HEK293 (cell line): Measurements from ENCODE around the gene FLT3LG.
A peak's percentile ranks its signal among the peaks of the same experiment; 100 is the strongest.

ENCODE experiments used
- KLF9 ChIP-seq: fragments of 450-650 bp; formaldehyde crosslinking; IDR thresholded peaks from 2 replicates; pipeline ENCODE4 v1.5.1; 2016; ENCODE audit warnings: missing biosample characterization, missing genetic modification characterization, low read depth
- YY1 ChIP-seq: fragments of 450-650 bp; formaldehyde crosslinking; IDR thresholded peaks from 2 replicates; pipeline ENCODE4 v1.5.1; 2018; ENCODE audit warnings: missing biosample characterization, missing genetic modification characterization
- YY2 ChIP-seq: fragments of 450-650 bp; formaldehyde crosslinking; IDR thresholded peaks from 2 replicates; pipeline ENCODE4 v1.5.1; 2016; ENCODE audit warnings: missing biosample characterization, missing genetic modification characterization
- ZEB2 ChIP-seq: fragments of 450-650 bp; formaldehyde crosslinking; IDR thresholded peaks from 2 replicates; pipeline ENCODE4 v1.5.1; 2016; ENCODE audit warnings: missing biosample characterization, missing genetic modification characterization
- ZFP41 ChIP-seq: fragments of 450-650 bp; formaldehyde crosslinking; IDR thresholded peaks from 2 replicates; pipeline ENCODE4 v1.5.1; 2016; ENCODE audit warnings: missing biosample characterization, missing genetic modification characterization, borderline replicate concordance
- ZNF114 ChIP-seq: fragments of 450-650 bp; formaldehyde crosslinking; IDR thresholded peaks from 2 replicates; pipeline ENCODE4 v1.5.0; 2017; ENCODE audit warnings: missing biosample characterization, missing genetic modification characterization
- ZNF148 ChIP-seq: fragments of 450-650 bp; formaldehyde crosslinking; IDR thresholded peaks from 2 replicates; pipeline ENCODE4 v1.5.0; 2017; ENCODE audit warnings: missing biosample characterization, missing genetic modification characterization, borderline replicate concordance
- ZNF19 ChIP-seq: fragments of 450-650 bp; formaldehyde crosslinking; IDR thresholded peaks from 2 replicates; pipeline ENCODE4; 2016; ENCODE audit warnings: missing biosample characterization, missing genetic modification characterization, low read depth
- ZNF221 ChIP-seq: fragments of 450-650 bp; formaldehyde crosslinking; IDR thresholded peaks from 2 replicates; pipeline ENCODE4 v1.5.1; 2017; ENCODE audit warnings: missing biosample characterization, missing genetic modification characterization, borderline replicate concordance
- ZNF335 ChIP-seq: fragments of 450-650 bp; formaldehyde crosslinking; conservative IDR thresholded peaks from 2 replicates; pipeline ENCODE4 v1.5.1; 2016; ENCODE audit warnings: missing biosample characterization, missing genetic modification characterization
- ZNF394 ChIP-seq: fragments of 450-650 bp; formaldehyde crosslinking; IDR thresholded peaks from 2 replicates; pipeline ENCODE4 v1.5.1; 2016; ENCODE audit warnings: missing biosample characterization, missing genetic modification characterization, mild to moderate bottlenecking, moderate library complexity, borderline replicate concordance
- ZNF416 ChIP-seq: fragments of 450-650 bp; formaldehyde crosslinking; IDR thresholded peaks from 2 replicates; pipeline ENCODE4 v1.5.1; 2016; ENCODE audit warnings: missing biosample characterization, missing genetic modification characterization
- ZNF433 ChIP-seq: fragments of 450-650 bp; formaldehyde crosslinking; IDR thresholded peaks from 2 replicates; pipeline ENCODE4 v1.5.1; 2016; ENCODE audit warnings: missing biosample characterization, missing genetic modification characterization, low read depth
- ZNF510 ChIP-seq: fragments of 450-650 bp; formaldehyde crosslinking; IDR thresholded peaks from 2 replicates; pipeline ENCODE4 v1.5.1; 2018; ENCODE audit warnings: mild to moderate bottlenecking, missing genetic modification characterization, missing biosample characterization; ENCODE audit not compliant: insufficient replicate concordance
- ZNF585B ChIP-seq: fragments of 450-650 bp; formaldehyde crosslinking; IDR thresholded peaks from 2 replicates; pipeline ENCODE4 v1.5.1; 2016; ENCODE audit warnings: missing biosample characterization, missing genetic modification characterization
- ZNF596 ChIP-seq: fragments of 450-650 bp; IDR thresholded peaks from 2 replicates; pipeline ENCODE4 v1.5.0; 2018; ENCODE audit warnings: missing biosample characterization, mild to moderate bottlenecking, missing genetic modification characterization, moderate library complexity
- ZNF629 ChIP-seq: fragments of 450-650 bp; formaldehyde crosslinking; IDR thresholded peaks from 2 replicates; pipeline ENCODE4 v1.5.1; 2017; ENCODE audit warnings: missing biosample characterization, missing genetic modification characterization
- ZNF701 ChIP-seq: fragments of 450-650 bp; formaldehyde crosslinking; IDR thresholded peaks from 2 replicates; pipeline ENCODE4 v1.5.1; 2016; ENCODE audit warnings: missing biosample characterization, missing genetic modification characterization
- ZNF830 ChIP-seq: fragments of 450-650 bp; IDR thresholded peaks from 2 replicates; pipeline ENCODE4 v1.5.0; 2018; ENCODE audit warnings: missing biosample characterization, missing genetic modification characterization, low read depth, mild to moderate bottlenecking, moderate library complexity
- TF ChIP-seq, protein P1 (sequence below): fragments of 450-650 bp; formaldehyde crosslinking; IDR thresholded peaks from 2 replicates; pipeline ENCODE4 v1.5.1; 2016; ENCODE audit warnings: missing biosample characterization, missing genetic modification characterization
- TF ChIP-seq, protein P2 (sequence below): fragments of 450-650 bp; formaldehyde crosslinking; IDR thresholded peaks from 2 replicates; pipeline ENCODE4 v1.5.1; 2016; ENCODE audit warnings: missing biosample characterization, missing genetic modification characterization
- TF ChIP-seq, protein P3 (sequence below): fragments of 450-650 bp; formaldehyde crosslinking; IDR thresholded peaks from 2 replicates; pipeline ENCODE4 v1.5.1; 2016; ENCODE audit warnings: missing biosample characterization, missing genetic modification characterization, low read depth

Gene FLT3LG

DNA sequence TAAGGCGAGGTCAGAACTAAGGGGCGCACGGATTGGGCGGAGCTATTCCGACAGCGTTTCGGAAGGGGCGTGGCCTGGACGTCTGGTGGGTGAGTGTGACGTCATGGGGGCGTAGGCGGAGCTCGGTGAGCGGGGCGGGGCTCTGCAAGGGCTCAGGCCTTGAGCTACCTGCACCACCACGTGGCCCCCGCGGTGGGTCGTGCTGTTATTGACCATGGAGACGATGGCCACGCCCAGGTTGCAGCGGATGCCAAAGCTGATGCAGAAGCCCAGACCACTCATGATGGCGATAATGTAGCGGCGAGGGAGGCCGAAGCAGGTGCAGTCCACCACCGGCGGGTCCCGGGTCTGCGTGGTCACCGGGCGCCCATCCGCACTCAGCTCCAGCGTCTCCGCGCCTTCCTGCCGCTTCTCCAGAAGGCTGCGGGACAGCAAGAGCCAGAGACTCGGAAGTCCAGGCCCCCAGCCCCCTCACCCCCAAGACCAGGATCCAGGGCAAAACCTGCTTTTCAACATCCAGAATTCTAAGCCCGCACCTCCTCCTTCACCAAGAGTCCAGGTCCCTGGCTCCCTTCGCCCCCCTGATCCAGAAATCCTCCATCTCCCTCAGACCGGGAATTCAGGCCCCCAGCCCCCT is 37.5 kb upstream of the FLT3LG start (continued):
- TF ChIP-seq, protein P1, sequence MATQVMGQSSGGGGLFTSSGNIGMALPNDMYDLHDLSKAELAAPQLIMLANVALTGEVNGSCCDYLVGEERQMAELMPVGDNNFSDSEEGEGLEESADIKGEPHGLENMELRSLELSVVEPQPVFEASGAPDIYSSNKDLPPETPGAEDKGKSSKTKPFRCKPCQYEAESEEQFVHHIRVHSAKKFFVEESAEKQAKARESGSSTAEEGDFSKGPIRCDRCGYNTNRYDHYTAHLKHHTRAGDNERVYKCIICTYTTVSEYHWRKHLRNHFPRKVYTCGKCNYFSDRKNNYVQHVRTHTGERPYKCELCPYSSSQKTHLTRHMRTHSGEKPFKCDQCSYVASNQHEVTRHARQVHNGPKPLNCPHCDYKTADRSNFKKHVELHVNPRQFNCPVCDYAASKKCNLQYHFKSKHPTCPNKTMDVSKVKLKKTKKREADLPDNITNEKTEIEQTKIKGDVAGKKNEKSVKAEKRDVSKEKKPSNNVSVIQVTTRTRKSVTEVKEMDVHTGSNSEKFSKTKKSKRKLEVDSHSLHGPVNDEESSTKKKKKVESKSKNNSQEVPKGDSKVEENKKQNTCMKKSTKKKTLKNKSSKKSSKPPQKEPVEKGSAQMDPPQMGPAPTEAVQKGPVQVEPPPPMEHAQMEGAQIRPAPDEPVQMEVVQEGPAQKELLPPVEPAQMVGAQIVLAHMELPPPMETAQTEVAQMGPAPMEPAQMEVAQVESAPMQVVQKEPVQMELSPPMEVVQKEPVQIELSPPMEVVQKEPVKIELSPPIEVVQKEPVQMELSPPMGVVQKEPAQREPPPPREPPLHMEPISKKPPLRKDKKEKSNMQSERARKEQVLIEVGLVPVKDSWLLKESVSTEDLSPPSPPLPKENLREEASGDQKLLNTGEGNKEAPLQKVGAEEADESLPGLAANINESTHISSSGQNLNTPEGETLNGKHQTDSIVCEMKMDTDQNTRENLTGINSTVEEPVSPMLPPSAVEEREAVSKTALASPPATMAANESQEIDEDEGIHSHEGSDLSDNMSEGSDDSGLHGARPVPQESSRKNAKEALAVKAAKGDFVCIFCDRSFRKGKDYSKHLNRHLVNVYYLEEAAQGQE (tag by site-specific recombination): no peak
- no peak for TF ChIP-seq ZNF335 (tag by site-specific recombination)
- 0 out of 2 replicates have a peak, but pooled peaks have one; percentile 38 for TF ChIP-seq ZNF629 (tag by site-specific recombination)
- no peak for TF ChIP-seq ZEB2
- TF ChIP-seq, protein P2, sequence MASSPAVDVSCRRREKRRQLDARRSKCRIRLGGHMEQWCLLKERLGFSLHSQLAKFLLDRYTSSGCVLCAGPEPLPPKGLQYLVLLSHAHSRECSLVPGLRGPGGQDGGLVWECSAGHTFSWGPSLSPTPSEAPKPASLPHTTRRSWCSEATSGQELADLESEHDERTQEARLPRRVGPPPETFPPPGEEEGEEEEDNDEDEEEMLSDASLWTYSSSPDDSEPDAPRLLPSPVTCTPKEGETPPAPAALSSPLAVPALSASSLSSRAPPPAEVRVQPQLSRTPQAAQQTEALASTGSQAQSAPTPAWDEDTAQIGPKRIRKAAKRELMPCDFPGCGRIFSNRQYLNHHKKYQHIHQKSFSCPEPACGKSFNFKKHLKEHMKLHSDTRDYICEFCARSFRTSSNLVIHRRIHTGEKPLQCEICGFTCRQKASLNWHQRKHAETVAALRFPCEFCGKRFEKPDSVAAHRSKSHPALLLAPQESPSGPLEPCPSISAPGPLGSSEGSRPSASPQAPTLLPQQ (tag by site-specific recombination): no peak
- no peak for TF ChIP-seq ZNF221 (tag by site-specific recombination)
- TF ChIP-seq ZNF585B (tag by site-specific recombination): no peak
- TF ChIP-seq ZNF510 (tag by site-specific recombination): no peak
- TF ChIP-seq, protein P3, sequence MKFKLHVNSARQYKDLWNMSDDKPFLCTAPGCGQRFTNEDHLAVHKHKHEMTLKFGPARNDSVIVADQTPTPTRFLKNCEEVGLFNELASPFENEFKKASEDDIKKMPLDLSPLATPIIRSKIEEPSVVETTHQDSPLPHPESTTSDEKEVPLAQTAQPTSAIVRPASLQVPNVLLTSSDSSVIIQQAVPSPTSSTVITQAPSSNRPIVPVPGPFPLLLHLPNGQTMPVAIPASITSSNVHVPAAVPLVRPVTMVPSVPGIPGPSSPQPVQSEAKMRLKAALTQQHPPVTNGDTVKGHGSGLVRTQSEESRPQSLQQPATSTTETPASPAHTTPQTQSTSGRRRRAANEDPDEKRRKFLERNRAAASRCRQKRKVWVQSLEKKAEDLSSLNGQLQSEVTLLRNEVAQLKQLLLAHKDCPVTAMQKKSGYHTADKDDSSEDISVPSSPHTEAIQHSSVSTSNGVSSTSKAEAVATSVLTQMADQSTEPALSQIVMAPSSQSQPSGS (tag by site-specific recombination): peak; percentile 77; the same call in 1 of the 2 replicates
- TF ChIP-seq YY1 (tag by site-specific recombination): no peak
- no peak for TF ChIP-seq ZNF596 (tag by site-specific recombination)
- no peak for TF ChIP-seq ZNF701 (tag by site-specific recombination)
- TF ChIP-seq ZNF19: no peak
- TF ChIP-seq YY2: no peak
- TF ChIP-seq ZNF433 (tag by site-specific recombination): no peak
- TF ChIP-seq ZFP41 (tag by site-specific recombination): no peak
- TF ChIP-seq KLF9 (tag by site-specific recombination): peak; percentile 30; the same call in 1 of the 2 replicates
- TF ChIP-seq ZNF394: no peak
- TF ChIP-seq ZNF416: no peak
- no peak for TF ChIP-seq ZNF114 (tag by site-specific recombination)
- TF ChIP-seq ZNF830 (tag by site-specific recombination): no peak
- TF ChIP-seq ZNF148 (tag by site-specific recombination): no peak
